Stimulated activated CD8-positive, alpha-beta memory T cell treated with anti-CD3 and anti-CD28 coated beads, Interleukin-4, amount 100 ng/mL, for 4 hours (primary cell): ENCODE data around the gene MORN1.

Source experiments
- DNase-seq, 2 donors: peaks; one replicate each; pipeline ENCODE4 v3.0.0-alpha.2; 2020; ENCODE audit warnings: low read depth in 2 of 2, low spot score in 1 of 2

The MORN1 gene

DNA sequence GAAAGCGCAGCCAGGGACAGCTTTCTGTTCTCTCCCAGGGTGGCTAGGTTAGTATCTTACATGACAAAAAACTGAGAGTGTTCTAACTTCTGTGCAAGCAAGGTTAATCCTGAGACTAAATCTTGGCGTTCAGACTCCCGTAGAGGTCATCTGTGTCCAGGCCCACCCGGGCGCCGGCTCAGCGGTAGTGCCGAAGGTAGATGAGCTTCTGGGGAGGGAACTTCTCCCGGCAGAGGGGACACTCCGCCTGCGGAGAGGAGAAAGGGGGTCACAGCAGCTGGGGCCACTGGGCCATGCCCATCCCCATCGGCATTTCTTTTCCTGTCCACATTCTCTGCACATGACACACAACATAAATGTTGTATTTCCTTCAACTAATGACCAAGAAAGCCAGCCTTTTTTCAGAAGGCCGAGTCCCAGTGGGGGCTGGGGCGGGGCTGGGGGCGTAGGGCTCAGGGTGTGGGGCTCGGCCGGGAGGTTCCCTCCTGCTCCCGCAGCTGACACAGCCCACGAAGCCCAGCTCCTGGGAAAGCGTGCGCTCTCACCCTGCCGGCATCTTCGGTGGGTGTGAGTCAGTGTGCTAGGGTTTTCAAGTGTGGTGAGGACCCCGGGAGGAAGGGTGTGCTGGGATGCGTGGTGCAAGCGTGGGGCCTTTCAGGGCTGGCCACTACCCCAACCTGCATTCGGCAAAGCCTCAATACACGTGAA lies 14.4 kb upstream of the MORN1 start:
- no peak for DNase-seq

DNA sequence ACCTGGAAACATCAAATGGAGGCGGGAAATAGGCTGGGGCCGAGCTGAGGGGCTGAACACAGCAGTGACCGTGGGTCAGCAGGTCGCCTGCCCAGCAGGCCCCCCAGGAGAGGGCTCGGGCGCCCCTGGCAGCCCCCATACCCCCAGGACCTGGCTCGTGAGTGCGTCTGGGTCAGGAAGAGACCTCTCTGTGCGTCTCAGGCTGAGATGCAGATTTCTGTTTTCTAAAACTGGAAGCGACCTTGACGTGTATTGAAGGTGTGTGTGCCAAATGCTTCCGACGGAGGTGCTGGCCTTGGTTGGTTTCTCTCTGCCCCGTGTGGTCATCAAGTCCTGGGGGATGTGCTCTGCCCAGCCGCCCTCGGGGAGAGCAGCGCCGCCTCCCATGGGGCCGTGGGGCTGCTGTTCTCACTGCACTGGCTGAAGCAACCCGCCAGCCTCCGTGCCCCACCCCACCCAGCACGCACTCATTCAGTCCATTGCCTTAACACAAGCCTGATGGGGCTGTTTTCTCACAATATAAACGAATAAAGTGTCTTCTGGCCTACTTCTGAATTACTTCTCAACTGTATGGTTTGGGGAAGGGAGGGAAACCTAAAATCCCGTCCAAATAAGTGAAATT lies 13.6 kb upstream of the MORN1 start:
- DNase-seq = no peak

DNA sequence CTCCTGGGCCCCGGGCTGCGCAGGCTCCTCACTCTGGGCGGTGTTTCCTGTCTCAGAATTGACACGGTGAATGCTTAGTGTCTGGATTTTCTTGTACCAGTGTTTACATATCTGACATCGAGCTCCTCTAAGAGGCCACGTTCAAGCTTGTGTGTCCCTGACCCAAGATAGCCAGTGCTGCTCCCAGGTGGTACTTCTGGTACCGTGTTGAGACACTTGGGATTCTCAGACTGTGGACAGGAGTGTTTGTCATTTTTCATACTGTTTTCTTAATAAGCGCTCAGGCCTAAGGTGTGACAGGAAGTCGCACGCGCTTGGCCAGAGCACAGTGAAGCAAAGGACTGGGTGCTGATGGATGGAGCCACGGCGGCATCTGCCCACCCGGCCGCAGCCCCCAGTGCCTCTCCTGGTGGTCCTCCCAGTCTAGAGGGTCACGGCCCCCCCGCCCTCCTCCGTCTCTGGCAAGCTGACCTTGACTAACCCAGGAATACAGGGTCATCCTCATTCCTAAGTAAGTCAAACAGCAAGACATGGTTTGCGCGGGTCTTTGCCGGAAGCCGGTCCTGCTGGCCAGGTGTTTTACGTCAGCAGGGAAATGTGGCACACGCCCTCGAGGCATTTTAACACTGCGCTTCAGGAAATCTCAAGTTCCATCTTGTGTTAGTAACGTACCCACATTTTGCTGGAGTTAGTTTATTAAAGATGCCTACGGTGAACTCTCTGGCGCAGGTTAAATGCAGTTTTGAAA lies 13.0 kb upstream of the MORN1 start:
- DNase-seq = no peak

DNA sequence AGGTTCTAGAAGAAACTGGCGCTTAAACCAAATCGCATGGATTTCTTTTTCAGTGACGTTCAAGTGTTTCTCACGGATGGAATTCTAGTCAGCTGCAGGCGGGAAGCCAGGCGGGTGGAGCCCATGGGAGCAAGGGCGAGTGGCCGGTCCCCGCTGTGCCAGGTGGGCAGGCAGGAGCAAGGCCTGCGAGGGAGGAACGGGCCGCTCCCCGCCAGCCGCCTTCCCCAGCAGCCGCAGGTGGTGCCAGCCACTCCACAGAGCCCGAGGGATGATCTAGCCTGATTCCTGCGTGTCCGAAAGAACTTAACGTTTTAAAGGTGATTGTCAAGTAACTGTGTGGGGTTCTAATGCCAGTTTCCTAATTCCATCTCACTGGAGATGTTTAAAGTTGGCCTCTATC lies 11.9 kb upstream of the MORN1 start:
- DNase-seq = no peak

DNA sequence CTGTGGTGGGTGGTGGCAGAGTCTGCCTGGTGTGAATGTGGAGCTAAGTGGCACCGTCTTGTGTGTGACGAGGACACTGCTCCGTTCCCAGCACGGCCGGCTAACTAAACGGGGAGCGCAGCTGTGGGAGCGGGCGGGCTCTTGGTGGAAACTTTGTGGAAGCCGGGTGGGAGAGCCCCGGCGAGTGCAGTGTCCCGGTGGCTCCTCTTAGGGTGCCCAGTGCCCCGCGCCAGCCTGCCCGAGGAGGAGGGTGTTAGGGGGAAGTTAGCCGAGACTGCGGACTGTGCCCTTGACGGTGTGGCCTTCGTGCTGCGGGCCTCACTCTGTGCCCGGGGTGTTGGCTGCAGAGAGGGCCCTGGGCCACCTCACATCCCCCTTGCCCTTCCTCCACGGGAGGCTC lies 11.1 kb upstream of the MORN1 start:
- no peak for DNase-seq

DNA sequence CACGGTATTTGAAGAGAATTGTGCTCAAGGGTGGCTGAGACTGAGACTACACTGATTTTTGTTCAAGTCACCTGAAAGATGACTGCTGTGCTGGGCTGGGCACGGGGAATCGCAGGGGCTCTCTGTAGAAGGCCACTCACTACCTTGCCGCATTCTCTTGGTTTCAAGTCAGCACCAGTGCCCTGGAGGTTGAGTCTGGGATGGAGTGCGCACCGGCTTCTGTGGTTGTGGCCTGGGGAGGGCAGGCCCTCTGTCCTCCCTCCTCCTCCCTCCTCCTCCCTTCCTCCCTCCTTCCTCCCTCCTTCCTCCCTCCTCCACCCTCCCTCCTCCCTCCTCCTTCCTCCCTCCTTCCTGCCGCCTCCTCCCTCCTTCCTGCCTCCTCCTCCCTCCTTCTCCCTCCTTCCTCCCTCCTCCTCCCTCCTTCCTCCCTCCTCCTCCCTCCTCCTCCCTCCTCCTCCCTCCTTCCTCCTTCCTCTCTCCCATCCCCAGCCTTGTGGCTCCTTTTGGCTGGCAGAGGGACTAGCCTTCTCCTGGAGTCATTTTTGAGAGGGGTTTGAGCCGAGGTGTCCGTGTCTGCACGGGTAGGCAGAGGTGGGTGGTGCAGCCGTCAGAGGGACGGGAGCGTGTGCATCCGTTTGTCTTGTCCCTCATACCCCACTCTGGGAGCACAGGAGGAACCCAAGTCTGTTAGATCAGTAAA lies 9.7 kb upstream of the MORN1 start:
- DNase-seq = no peak

DNA sequence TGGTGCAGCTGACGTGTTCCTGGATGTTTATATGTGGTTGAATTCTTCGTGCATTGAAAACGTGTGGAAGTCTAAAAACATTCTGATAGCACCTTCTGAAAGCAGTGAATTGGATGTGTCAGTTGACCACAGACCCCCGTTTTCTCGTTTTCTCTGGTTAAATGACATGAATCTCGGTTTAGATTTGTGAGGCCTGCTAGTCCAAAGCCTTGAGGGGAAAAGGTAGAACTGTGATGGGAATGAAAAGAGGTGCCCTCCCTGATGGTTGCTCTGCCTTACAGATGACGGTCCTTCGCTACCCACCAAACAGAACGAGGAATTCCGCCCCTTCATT lies 9.2 kb upstream of the MORN1 start:
- no peak for DNase-seq

DNA sequence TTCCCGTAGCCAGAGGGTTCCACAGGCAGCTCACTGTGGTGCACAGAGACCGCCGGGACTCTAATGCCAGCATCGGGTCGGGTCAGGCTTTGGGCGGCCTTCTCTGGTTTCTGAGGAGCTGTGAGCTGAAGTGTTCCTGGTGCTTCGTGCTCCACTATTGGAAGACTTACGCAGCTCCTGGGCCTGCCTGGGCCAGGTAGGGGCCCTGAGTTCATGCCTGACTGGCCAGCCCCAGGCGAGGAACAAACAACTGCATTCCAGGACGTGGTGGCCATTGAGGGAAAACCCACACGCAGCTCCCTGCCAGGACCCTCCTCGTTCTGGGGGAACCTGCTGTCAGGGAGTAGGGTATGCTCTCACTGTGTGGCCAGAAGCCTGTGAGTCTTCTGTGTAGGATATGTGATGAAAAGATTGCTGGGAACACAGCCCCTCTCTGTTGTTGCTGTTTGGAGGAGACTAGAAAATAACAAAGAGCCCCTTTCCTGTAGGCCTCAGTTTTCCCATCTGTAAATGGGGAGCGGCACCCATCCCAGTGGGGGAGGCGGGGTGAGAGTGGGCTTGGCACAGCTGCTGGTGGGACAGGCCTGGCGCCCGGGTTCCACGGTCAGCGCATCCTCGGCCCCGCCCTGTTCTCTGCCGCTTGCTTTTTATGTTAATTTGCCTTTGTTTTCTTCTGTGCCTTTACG lies 8.7 kb upstream of the MORN1 start:
- DNase-seq = no peak

DNA sequence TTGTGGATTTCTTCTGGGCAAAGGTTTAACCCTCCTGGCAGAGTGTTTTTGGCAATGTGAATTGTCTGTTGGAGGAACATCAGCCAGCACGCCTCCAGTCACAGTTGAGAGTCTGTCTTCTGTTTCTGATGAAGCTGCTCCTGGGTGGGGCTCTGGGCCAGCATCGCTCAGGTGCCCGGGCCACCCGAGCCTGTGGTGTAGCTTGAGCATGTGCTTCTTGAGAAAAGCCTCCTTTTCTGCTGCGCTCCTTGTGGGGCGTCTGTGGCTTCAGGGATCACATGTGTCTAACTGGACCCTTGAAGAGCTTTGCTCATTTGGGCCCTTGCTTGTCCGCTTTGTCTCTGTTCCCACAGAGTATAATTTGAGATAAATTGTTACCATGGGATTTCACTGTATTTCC lies 7.5 kb upstream of the MORN1 start:
- DNase-seq = no peak

DNA sequence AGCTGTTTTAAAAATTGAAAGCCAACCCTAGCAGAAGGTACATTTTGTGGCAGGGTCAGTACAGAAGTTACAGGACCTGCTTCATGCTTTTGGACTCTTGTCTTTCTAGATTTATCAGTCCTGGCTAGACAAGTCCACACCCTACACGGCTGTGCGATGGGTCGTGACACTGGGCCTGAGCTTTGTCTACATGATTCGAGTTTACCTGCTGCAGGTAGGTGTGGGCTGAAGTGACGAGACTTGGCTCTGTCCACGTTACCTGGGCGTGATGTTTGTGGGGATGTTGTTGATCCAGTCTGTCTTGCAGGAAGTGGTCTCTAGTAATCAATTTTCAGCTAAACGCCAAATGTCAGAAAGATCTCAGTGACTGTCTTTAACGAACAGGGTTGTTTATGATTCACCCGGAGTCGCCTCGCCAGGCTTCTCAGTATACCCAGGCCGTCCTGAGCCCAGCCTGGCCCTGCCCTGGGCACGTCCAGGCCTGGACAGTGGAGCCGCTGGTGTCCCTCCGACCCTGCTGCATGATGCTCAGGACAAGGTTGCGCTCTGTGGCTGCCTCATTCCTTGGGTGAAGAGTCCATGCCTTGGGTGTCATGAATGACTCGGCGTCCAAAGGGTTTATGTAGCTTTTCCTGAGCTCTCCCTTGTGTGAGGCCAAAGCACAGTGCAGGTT lies 5.8 kb upstream of the MORN1 start:
- no peak for DNase-seq

DNA sequence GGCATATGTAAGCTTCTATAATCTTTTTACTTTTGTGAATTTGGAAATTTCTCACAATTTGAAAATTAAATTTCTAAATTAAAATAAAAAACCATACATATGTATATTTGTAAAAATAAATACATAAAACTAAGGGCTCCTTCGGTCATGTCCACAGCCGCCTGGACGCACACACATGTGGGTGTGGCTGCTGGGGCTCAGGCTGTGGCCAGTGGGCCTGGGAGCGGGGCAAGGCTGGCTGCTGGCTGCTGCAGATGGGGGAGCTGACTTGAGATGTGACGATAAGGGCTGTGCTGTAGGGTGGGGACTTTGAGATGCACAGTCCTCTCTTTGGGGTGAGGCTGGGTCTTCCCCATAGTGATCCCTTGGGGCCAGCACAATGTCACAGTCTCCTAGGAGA lies 5.1 kb upstream of the MORN1 start:
- DNase-seq = no peak

DNA sequence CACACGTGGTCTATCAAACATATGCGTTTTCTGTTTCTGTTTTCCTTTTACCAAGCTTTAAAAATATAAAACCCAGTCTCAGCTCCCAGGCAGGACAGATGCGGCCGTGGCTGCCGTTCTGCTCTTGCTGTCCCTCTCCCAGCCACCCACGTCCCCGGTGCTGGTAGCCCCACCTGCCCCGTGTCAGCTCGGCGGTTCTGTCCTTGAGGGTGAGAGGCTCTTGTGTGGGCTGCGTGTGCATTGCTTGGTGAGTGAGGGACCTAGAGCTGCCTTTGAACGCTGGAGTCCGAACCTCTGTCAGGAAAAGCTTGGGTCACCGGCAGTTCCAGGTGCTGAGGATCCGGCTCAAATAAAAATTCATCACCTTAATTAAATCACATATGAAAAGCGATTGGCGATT lies 4.7 kb upstream of the MORN1 start:
- DNase-seq = no peak

DNA sequence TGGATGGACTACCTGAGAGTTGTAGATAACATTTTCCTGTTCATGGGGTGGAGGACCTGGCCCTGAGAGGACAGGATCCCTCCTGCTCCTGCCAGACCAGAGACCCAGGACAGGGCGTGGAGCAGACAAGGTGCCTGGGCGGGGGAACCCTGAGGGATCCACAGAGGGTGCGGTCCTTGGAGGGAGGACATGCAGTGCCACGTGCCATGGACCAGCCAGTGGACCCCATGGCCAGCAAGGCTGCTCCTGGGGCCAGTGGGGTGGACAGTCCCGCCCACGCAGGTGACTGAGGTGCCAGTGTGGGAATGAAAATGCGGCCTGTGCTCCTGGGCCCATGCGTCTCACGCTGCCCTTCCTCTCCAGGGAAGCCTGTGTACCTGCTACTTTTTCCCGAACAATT lies 3.9 kb upstream of the MORN1 start:
- DNase-seq = no peak

DNA sequence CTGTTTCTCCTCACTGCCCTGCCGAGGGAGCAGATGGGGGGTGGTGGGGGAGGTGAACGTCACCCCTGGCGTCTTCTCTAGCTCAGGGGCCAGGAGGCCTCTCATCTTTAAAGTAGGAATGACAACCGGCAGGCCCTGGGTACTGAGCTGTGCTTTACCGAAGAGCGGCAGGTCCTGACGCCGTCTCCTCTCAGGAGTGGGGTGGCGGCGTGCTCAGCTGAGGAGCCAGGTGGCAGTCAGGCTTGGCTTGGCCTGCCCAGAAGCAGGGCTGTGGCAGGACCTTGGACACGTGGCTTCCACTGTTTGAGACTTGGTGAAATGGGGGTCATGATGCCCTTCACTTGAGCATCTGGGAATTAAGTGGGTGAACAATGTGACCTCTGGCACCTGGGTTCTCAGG lies 3.4 kb upstream of the MORN1 start:
- DNase-seq = no peak

DNA sequence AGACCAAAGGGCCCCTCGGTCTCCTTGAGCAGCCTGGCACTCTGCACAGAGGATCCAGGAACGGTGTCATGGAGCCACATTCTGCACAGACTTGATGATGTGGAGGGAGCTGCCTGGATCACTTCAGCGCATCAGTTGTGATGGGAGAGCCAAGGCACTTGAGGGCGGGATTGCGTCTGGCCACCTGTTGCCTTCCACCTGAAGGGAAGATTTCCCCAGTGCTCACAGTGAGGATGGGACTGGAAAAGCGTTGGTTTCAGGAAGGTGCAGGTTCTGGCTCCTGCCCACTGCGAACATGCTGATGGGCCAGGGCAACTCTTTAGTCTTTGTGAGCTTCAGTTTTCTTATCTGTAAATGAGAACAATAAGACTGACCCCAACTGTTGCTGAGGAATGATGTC lies 2.9 kb upstream of the MORN1 start:
- no peak for DNase-seq

DNA sequence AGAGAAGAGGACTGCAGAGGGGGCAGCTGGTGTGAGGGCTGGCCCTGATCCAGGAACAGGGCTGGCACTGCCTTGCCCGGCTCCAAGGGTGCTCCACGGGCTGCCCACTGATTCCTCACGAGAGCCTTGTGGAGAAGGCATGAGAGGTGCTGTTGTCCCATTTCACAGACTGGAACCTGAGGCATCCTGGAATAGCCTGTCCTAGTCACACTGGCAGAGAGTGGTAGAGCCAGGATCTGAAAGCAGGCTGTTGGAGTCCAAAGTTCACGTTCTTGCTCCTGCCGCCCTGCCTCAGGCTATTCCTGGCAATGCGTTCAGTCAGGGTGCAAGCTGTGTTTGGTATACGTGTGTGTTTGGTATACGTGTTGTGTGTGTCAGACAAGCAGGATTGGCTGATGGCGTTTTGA lies 2.1 kb upstream of the MORN1 start:
- DNase-seq = no peak

DNA sequence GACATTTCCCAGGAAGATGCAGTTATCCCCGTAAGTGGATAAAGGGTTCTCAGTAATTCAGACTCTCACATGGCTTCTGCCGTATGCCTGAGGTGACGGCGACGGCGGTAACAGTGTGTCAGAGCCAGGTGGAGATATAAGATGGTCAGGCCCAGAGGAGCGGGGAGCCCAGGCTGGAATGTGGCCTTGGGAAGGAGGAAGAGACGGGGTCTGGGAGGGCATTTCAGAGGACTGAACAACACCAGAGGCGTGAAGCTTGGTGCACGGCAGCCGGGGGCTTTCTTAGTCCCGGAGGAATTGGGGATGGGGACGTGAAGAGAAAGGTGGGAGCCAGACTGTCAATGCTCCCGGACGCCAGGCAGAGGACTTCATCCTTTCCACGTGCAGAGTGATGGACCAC lies 1.3 kb upstream of the MORN1 start:
- DNase-seq = no peak

DNA sequence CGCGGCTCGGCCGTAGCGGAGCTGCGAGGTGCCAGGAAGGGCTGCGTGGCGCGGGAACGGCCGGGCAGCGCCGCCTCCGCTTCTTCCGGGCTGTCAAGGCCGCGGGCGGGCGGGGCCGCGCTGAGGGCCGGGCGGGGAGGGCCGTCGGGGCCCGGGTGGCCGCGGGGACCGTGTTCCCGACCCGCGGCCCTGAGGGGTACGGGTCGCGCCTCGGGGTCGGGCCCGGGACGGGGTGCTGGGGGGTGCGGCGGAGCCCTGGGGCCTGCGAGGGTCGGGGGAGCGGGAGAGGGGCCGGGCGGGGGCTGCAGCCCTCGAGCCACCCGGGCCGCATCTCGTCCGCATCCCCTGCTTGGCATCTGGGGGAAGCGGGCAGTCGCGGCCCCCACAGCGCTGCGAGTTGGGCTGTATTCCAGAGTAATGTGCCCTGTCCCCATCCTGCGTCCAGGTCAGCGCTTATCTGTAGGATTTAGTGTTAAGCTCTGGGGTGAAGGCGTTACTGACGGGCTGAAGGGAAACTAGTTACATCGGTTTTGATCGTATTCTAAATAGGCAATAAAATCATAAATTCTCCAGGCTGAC lies 666 bp upstream of the MORN1 start:
- DNase-seq = no peak

DNA sequence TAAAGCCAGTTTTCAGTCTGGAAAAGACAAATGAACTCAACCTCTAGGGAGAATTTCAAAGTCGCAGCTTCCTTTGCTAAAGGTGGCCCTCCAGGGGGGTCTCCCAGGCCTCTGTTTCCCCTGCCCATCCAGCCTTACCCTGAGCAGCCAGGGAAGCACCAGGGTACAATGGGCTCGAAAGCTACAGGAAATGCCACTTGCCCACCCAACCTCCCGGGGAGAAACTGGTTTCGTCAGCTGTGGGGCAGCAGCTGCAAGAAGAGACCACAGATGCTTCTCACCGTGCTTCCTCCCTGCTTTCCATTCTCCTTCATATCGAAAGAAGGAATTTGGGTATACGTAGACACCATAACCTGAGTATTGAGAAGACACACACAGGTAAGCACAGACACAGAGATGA lies 1.7 kb downstream of the MORN1 start:
- DNase-seq = no peak

DNA sequence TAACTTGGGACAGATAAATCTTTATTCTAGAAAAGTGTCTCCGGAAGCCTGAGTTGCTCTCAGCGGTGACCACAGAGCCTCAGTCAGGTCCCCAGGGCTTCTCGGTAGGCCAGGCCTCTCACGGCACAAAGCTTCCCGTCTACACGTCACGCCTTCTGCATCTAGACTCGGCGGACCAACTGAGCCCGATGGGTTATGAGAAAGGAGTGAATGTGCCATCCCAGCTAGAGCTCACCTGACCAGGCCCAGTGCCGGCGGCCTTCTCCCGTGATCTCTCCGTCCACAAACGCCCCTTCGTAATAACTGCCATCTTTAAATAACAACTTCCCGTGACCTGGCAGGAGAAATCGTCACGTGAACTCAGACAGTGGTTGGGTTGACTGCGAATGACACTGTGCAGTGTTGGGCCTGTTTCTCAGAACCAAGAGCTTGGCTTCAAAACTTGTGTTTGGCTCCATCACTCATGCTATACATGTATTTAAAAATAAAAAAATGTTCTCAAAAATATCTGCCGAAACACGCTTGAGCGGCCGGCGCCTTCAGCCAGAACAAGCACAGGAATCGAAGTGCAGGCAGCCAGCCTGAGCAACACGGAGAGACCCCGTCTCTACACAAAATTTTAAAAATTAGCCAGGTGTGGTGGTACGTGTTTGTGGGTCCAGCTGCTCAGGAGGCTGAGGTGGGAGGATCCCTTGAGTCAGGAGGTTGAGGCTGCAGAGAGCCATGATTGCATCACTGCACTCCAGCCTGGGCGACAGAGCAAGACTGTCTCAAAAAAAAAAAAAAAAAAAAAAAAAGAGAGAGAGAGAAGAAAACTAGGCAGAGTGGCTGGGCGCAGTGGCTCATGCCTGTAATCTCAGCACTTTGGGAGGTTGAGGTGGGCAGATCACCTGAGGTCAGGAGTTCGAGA lies 3.1 kb downstream of the MORN1 start:
- DNase-seq = no peak
